B cell (primary cell): ENCODE results near the gene SETBP1. TPM values are rescaled to one million over a fixed set of nuclear protein-coding genes. Genes with fewer than 3 reads are reported as not detected.

Experiments used
- ATAC-seq: fragments of 200-7000 bp; cut with Tn5 transposase; one replicate; pipeline ENCODE4 v1.10.0; 2021; ENCODE audit warnings: low read depth, mild to moderate bottlenecking, moderate number of reproducible peaks, moderate library complexity
- CTCF ChIA-PET: fragments of 350-600 bp; sonication (Branson Sonifier 250); formaldehyde crosslinking; loops from one replicate; lab custom pipeline; 2021; ENCODE audit warnings: antibody characterized with exemption, inconsistent platforms; lab: Charles Lee
- POLR2A ChIA-PET: fragments of 350-600 bp; sonication (Branson Sonifier 250); formaldehyde crosslinking; loops from one replicate; lab custom pipeline; 2021; ENCODE audit warnings: antibody characterized with exemption; lab: Charles Lee
- DNase-seq: peaks from one replicate; pipeline ENCODE4 v3.0.0; 2013
- H2AFZ ChIP-seq: 2 replicates; pipeline ENCODE4 v1.6.1; 2012; ENCODE audit warnings: mild to moderate bottlenecking, low read depth, low read length; ENCODE audit not compliant: insufficient read depth, poor library complexity, severe bottlenecking
- H3K27ac ChIP-seq, 2 donors: 1 replicate in 1 of 2; 2 replicates in 1 of 2; pipeline ENCODE4 v1.5.1; 2012 to 2013; ENCODE audit warnings: low read length in 2 of 2, mild to moderate bottlenecking in 2 of 2, moderate library complexity in 1 of 2
- H3K27me3 ChIP-seq, 4 experiments: fragments of 200-600 bp in 1 of 4; sonication (generic) in 1 of 4; replicated peaks in 1 of 4; 1 replicate in 2 of 4; 2 replicates in 2 of 4; pipeline versions ENCODE4 v1.6.1 to v1.7.0; 2013 to 2016; ENCODE audit warnings: low read length in 3 of 4, mild to moderate bottlenecking in 2 of 4, mixed read lengths in 1 of 4, moderate library complexity in 1 of 4; ENCODE audit not compliant: insufficient read depth in 4 of 4, control insufficient read depth in 3 of 4; ENCODE audit errors: control extremely low read depth in 1 of 4
- H3K36me3 ChIP-seq, 2 experiments: replicated peaks in 1 of 2; 1 replicate in 1 of 2; 2 replicates in 1 of 2; pipeline versions ENCODE4 v1.6.1 to v1.7.1; 2013; ENCODE audit warnings: low read length in 1 of 2; ENCODE audit not compliant: insufficient read depth in 2 of 2, control insufficient read depth in 1 of 2; ENCODE audit errors: control extremely low read depth in 1 of 2, extremely low read depth in 1 of 2
- H3K4me1 ChIP-seq, 2 donors: fragments of 200-600 bp in 1 of 2; sonication (generic) in 1 of 2; 1 replicate in 1 of 2; 2 replicates in 1 of 2; pipeline versions ENCODE4 v1.5.1 to v1.6.1; 2013 to 2017; ENCODE audit warnings: low read length in 2 of 2; ENCODE audit not compliant: control insufficient read depth in 2 of 2, insufficient read depth in 2 of 2
- H3K4me2 ChIP-seq: replicated peaks from 2 replicates; pipeline ENCODE3; 2012; ENCODE audit warnings: mild to moderate bottlenecking, low read depth, low read length; ENCODE audit not compliant: poor library complexity, severe bottlenecking
- H3K4me3 ChIP-seq, 5 experiments: fragments of 200-600 bp in 1 of 5; sonication (generic) in 1 of 5; 1 replicate in 3 of 5; 2 replicates in 2 of 5; pipeline versions ENCODE4 v1.5.1 to v1.7.0; 2011 to 2016; ENCODE audit warnings: low read length in 4 of 5, mild to moderate bottlenecking in 4 of 5, low read depth in 2 of 5, control low read depth in 1 of 5, moderate library complexity in 1 of 5; ENCODE audit not compliant: insufficient read depth in 1 of 5; ENCODE audit errors: control extremely low read depth in 1 of 5, extremely low read depth in 1 of 5
- H3K79me2 ChIP-seq: fragments of 200-600 bp; sonication (generic); one replicate; pipeline ENCODE4 v1.6.0; 2016; ENCODE audit warnings: low read length; ENCODE audit not compliant: control insufficient read depth, insufficient read depth
- H3K9ac ChIP-seq: fragments of 200-600 bp; sonication (generic); 2 replicates; pipeline ENCODE4 v1.6.1; 2017; ENCODE audit warnings: mild to moderate bottlenecking, low read length, moderate library complexity
- H3K9me3 ChIP-seq, 3 donors: one replicate each; pipeline versions ENCODE4 v1.6.1 to v1.7.1; 2013; ENCODE audit warnings: low read length in 2 of 3; ENCODE audit not compliant: control insufficient read depth in 2 of 3, insufficient read depth in 1 of 3; ENCODE audit errors: control extremely low read depth in 1 of 3
- H4K20me1 ChIP-seq: 2 replicates; pipeline ENCODE4 v1.6.0; 2012; ENCODE audit warnings: mild to moderate bottlenecking, low read length; ENCODE audit not compliant: insufficient read depth, control insufficient read depth, poor library complexity, severe bottlenecking
- H3K27ac Mint-ChIP-seq: one replicate; pipeline ENCODE4 v1.8.0; 2021; ENCODE audit warnings: mixed read lengths
- H3K27me3 Mint-ChIP-seq: one replicate; pipeline ENCODE4 v1.8.0; 2021; ENCODE audit warnings: mixed read lengths
- H3K4me1 Mint-ChIP-seq: one replicate; pipeline ENCODE4 v1.8.0; 2021; ENCODE audit warnings: mixed read lengths
- H3K4me3 Mint-ChIP-seq: one replicate; pipeline ENCODE4 v1.8.0; 2021; ENCODE audit warnings: mixed read lengths
- H3K9me3 Mint-ChIP-seq: one replicate; pipeline ENCODE4 v1.8.0; 2022; ENCODE audit warnings: mixed read lengths; ENCODE audit not compliant: insufficient read depth
- EZH2 ChIP-seq: IDR thresholded peaks from 2 replicates; pipeline ENCODE4 v1.6.1; 2012; ENCODE audit warnings: borderline replicate concordance, low read depth, mild to moderate bottlenecking, moderate library complexity, low read length; ENCODE audit not compliant: insufficient read depth, poor library complexity, severe bottlenecking
- WGBS: methylation state at CpG from one replicate; pipeline ENCODE4 v1.1.5; 2013; ENCODE audit warnings: missing lambda C conversion rate; ENCODE audit not compliant: insufficient coverage; 5-methylcytosine and 5-hydroxymethylcytosine counted together
- intact Hi-C: fragments of 100-400 bp; cut with micrococcal nuclease; formaldehyde crosslinking; loops from one replicate; pipeline ENCODE4 v1.10.0; 2022
- polyA plus RNA-seq: library from polyadenylated mRNA; depleted of rRNA; stranded (reverse); fragments of >200 nt; gene quantifications from 2 replicates; pipeline ENCODE4 v1.2.3, GENCODE V29; 2012
- total RNA-seq, 2 donors: library from RNA; stranded (reverse); fragments of 120-200 nt in 1 of 2; gene quantifications; 1 replicate in 1 of 2; 2 replicates in 1 of 2; pipeline versions ENCODE4 v1.2.3 to v1.2.4, GENCODE V29; 2013 to 2022
- TF ChIP-seq, protein P1 (sequence below): fragments of 200-600 bp; IDR thresholded peaks from one replicate; pipeline ENCODE4 v1.8.0; 2022; ENCODE audit warnings: antibody characterized with exemption, mild to moderate bottlenecking

SETBP1 gene
- total and polyA plus RNA-seq, 2 donors (not counting 1 experiment from before 2014, with no cell fraction given): 15.1 to 129 TPM

DNA sequence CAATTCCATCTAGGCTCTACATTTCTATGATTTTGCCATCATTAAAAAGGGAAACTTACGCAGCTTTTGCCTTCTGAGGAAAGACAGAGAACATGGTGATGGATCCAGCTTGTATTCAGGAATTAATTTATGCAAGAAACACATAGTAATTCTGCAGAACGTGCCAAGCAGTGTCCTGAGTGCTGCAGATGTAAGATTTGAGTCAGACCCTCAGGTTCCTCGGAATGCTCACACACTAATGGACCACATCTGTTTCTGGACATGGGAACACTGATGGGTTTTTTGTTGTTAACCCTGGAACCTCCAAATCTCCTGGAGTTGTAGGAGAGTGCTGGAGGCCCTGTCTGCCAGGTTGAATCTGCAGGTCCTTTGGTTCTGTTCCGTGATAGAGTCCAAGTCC lies 132.9 kb downstream of the SETBP1 start:
- no peaks in the 10 kb centered on the region for H3K27me3 Mint-ChIP-seq
- H3K27ac ChIP-seq: no peak overlapping the region
- H3K4me2 ChIP-seq: no peak overlapping the region
- H3K4me1 ChIP-seq: peaks cover 21 to 23% of the 10 kb centered on the region in 2 donors
- DNase-seq (no peak), ATAC-seq (no peak)
- peaks cover 3 to 8% of the 10 kb centered on the region in 2 experiments for H3K36me3 ChIP-seq
- no peak overlapping the region for H3K4me3 ChIP-seq
- ChIA-PET CTCF (no interaction called here), POLR2A (interaction anchor here (0.6 kb wide), 1 partner anchor 47 kb away, joined by 3 read pairs; no protein-coding TSS in a partner anchor)
- no peak overlapping the region for H2AFZ ChIP-seq
- no peaks in the 10 kb centered on the region for H3K27me3 ChIP-seq
- H3K79me2 ChIP-seq: peaks cover 98% of the 10 kb centered on the region
- no peak overlapping the region for H3K9ac ChIP-seq
- intact Hi-C loops: no loop called here
- peaks cover 53% of the 10 kb centered on the region for H3K4me1 Mint-ChIP-seq
- H3K27ac Mint-ChIP-seq: no peak overlapping the region
- 96% methylated on average over 3 of the region's 4 CpGs for WGBS
- H3K9me3 Mint-ChIP-seq: no peaks in the 10 kb centered on the region
- H3K4me3 Mint-ChIP-seq: no peak overlapping the region
- no peaks in the 10 kb centered on the region for H3K9me3 ChIP-seq
- no peaks in the 10 kb centered on the region for H4K20me1 ChIP-seq
- TF ChIP-seq, protein P1, sequence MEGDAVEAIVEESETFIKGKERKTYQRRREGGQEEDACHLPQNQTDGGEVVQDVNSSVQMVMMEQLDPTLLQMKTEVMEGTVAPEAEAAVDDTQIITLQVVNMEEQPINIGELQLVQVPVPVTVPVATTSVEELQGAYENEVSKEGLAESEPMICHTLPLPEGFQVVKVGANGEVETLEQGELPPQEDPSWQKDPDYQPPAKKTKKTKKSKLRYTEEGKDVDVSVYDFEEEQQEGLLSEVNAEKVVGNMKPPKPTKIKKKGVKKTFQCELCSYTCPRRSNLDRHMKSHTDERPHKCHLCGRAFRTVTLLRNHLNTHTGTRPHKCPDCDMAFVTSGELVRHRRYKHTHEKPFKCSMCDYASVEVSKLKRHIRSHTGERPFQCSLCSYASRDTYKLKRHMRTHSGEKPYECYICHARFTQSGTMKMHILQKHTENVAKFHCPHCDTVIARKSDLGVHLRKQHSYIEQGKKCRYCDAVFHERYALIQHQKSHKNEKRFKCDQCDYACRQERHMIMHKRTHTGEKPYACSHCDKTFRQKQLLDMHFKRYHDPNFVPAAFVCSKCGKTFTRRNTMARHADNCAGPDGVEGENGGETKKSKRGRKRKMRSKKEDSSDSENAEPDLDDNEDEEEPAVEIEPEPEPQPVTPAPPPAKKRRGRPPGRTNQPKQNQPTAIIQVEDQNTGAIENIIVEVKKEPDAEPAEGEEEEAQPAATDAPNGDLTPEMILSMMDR: no peak
- TF ChIP-seq EZH2: no peak

DNA sequence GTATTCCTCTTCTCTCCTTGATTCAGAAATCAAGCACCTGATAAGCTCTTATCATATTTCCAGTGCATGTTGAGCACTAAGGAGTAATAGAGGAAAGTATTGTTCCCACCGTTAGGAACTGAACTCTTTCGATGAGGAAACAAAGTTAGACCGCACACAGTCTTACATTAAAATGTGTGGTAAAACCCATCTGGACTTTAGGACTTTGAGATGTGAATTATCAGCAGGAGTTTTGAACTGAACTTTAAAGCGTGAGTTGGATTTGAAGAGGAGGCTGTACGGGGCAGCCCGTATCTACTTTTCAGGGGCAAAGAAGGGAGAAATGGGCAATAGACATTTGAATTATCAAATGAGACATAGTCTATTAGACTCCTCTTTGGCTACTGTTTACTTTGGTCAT lies 134.4 kb downstream of the SETBP1 start:
- no peak overlapping the region for H3K9ac ChIP-seq
- no peak overlapping the region for H3K4me3 ChIP-seq
- no peaks in the 10 kb centered on the region for H3K9me3 ChIP-seq
- 100% methylated on average over 1 of the region's 6 CpGs for WGBS
- ATAC-seq (no peak), DNase-seq (no peak)
- H3K4me1 Mint-ChIP-seq: peaks cover 54% of the 10 kb centered on the region
- peaks cover 95% of the 10 kb centered on the region for H3K79me2 ChIP-seq
- H3K27me3 Mint-ChIP-seq: no peaks in the 10 kb centered on the region
- intact Hi-C loops: no loop called here
- peaks cover 35 to 37% of the 10 kb centered on the region in 2 donors for H3K4me1 ChIP-seq
- no peak overlapping the region for H3K4me2 ChIP-seq
- no peaks in the 10 kb centered on the region for H4K20me1 ChIP-seq
- no peaks in the 10 kb centered on the region for H3K27me3 ChIP-seq
- H3K27ac ChIP-seq: no peak overlapping the region
- H2AFZ ChIP-seq: no peak overlapping the region
- TF ChIP-seq EZH2: no peak
- TF ChIP-seq, protein P1: no peak
- H3K36me3 ChIP-seq: peaks cover 3 to 8% of the 10 kb centered on the region in 2 experiments
- H3K4me3 Mint-ChIP-seq: no peak overlapping the region
- ChIA-PET CTCF (interaction anchor here (0.9 kb wide), 1 partner anchor 29 kb away, joined by 3 read pairs; no protein-coding TSS in a partner anchor), POLR2A (interaction anchor here (1.4 kb wide), 1 partner anchor 10 kb away, joined by 3 read pairs; no protein-coding TSS in a partner anchor)
- H3K9me3 Mint-ChIP-seq: no peaks in the 10 kb centered on the region
- H3K27ac Mint-ChIP-seq: no peak overlapping the region
